ENCODE measurements around the gene ISCA2.

Gene ISCA2

GRCh38 chr14:74504874-74505720 is 11.5 kb downstream of the ISCA2 start:
- TF ChIP-seq ZFX (IDR thresholded peaks at IDR 0.05) (no peak), CTCF (conservative IDR thresholded peaks at IDR 0.05) (no peak)
- H3K27ac ChIP-seq, result no peak overlapping the region

- TF ChIP-seq ZFX (IDR thresholded peaks at IDR 0.05), result no peak
- no peak for TF ChIP-seq CTCF (conservative IDR thresholded peaks at IDR 0.05)
- no peak overlapping the region for H3K27ac ChIP-seq
Measured at GRCh38 chr14:74505831-74506230, 12.3 kb downstream of the ISCA2 start.

- no peak for TF ChIP-seq CTCF (conservative IDR thresholded peaks at IDR 0.05)
- no peak for TF ChIP-seq ZFX (IDR thresholded peaks at IDR 0.05)
- H3K27ac ChIP-seq, result no peak overlapping the region
Measured at GRCh38 chr14:74506411-74506851, 12.9 kb downstream of the ISCA2 start.

GRCh38 chr14:74507085-74507484 is 13.5 kb downstream of the ISCA2 start:
- TF ChIP-seq CTCF (conservative IDR thresholded peaks at IDR 0.05) (no peak), ZFX (IDR thresholded peaks at IDR 0.05) (no peak)
- no peak overlapping the region for H3K27ac ChIP-seq

- TF ChIP-seq ZFX (IDR thresholded peaks at IDR 0.05) (no peak), CTCF (conservative IDR thresholded peaks at IDR 0.05) (no peak)
- no peak overlapping the region for H3K27ac ChIP-seq
Measured at GRCh38 chr14:74507840-74508239, 14.3 kb downstream of the ISCA2 start.

GRCh38 chr14:74508292-74508731 is 14.7 kb downstream of the ISCA2 start:
- no peak overlapping the region for H3K27ac ChIP-seq
- TF ChIP-seq CTCF (conservative IDR thresholded peaks at IDR 0.05), result no peak
- no peak for TF ChIP-seq ZFX (IDR thresholded peaks at IDR 0.05)

- no peak for TF ChIP-seq ZFX (IDR thresholded peaks at IDR 0.05)
- H3K27ac ChIP-seq, result no peak overlapping the region
Measured at GRCh38 chr14:74508844-74509428, 15.4 kb downstream of the ISCA2 start.

All from C4-2B (cell line).